ENCODE data around the gene IQCB1.

- TF ChIP-seq EZH2phosphoT487 (IDR thresholded peaks at IDR 0.05; ENCODE audit: borderline replicate concordance) = no peak
- TF ChIP-seq, protein P1, sequence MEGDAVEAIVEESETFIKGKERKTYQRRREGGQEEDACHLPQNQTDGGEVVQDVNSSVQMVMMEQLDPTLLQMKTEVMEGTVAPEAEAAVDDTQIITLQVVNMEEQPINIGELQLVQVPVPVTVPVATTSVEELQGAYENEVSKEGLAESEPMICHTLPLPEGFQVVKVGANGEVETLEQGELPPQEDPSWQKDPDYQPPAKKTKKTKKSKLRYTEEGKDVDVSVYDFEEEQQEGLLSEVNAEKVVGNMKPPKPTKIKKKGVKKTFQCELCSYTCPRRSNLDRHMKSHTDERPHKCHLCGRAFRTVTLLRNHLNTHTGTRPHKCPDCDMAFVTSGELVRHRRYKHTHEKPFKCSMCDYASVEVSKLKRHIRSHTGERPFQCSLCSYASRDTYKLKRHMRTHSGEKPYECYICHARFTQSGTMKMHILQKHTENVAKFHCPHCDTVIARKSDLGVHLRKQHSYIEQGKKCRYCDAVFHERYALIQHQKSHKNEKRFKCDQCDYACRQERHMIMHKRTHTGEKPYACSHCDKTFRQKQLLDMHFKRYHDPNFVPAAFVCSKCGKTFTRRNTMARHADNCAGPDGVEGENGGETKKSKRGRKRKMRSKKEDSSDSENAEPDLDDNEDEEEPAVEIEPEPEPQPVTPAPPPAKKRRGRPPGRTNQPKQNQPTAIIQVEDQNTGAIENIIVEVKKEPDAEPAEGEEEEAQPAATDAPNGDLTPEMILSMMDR (conservative IDR thresholded peaks at IDR 0.05; ENCODE audit: low read length) = no peak
Observed at GRCh38 chr3:121817753-121818152, 17.1 kb downstream of the IQCB1 start.

Measured in Loucy (cell line).